Measurements from ENCODE around the gene TRPM2.

The TRPM2 gene

DNA sequence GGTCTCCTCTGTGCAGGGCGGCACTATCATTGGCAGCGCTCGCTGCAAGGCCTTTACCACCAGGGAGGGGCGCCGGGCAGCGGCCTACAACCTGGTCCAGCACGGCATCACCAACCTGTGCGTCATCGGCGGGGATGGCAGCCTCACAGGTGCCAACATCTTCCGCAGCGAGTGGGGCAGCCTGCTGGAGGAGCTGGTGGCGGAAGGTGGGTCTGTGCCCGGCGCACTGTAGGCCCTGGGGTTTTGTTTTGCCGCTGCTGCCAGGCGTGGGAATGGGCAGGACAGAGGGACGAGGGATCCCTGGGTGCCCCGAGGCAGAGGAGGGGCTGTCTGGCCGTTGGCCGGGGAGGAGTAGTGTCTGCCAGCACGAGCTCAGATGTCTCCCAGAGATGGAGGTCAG, 41.3 kb upstream of the TRPM2 start:
- H3K27ac ChIP-seq: no peak overlapping the region
- TF ChIP-seq CTCF (IDR thresholded peaks at IDR 0.05) (no peak), ZFX (IDR thresholded peaks at IDR 0.05; ENCODE audit: borderline replicate concordance) (no peak)

DNA sequence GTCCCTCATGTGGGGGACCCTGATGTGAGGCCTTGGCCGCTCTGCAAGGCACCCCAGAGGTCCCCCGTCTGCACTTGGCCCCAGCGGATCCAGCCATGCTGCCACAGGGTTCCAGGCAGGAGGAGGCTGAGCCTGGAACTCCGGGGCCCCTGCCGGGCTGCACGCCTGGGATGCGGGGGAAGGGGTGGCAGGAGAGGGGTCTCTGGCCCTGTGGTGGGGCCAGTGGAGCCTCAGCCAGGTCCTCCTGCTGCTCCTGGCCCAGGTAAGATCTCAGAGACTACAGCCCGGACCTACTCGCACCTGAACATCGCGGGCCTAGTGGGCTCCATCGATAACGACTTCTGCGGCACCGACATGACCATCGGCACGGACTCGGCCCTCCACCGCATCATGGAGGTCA, 40.7 kb upstream of the TRPM2 start:
- H3K27ac ChIP-seq: no peak overlapping the region
- TF ChIP-seq CTCF (IDR thresholded peaks at IDR 0.05): no peak
- TF ChIP-seq ZFX (IDR thresholded peaks at IDR 0.05; ENCODE audit: borderline replicate concordance): no peak

GRCh38 chr21:44313451-44313850, 40.0 kb upstream of the TRPM2 start:
- H3K27ac ChIP-seq: no peak overlapping the region
- TF ChIP-seq ZFX (IDR thresholded peaks at IDR 0.05; ENCODE audit: borderline replicate concordance): no peak
- TF ChIP-seq CTCF (IDR thresholded peaks at IDR 0.05): no peak

DNA sequence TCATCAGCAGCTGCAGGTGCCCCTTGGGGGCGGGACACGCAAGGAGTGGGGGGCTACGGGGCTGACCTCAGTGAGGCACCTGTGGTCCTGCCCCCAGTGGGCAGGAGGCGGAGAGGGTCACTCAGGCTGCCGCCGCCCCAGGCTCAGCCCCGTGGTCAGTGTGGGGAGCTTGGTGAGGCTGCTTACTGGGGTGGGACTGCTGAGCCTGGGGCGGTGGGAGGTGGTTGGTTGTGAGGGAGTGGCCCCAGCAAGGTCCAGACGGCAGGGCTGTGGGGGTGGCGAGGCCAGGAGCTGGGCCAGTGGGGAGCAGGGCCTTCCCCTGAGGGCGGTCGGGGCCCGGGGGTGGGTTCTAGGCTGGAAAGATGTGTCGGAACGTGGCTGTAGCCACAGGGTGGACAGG, 39.3 kb upstream of the TRPM2 start:
- H3K27ac ChIP-seq: no peak overlapping the region
- no peak for TF ChIP-seq ZFX (IDR thresholded peaks at IDR 0.05; ENCODE audit: borderline replicate concordance)
- no peak for TF ChIP-seq CTCF (IDR thresholded peaks at IDR 0.05)

- TF ChIP-seq CTCF (IDR thresholded peaks at IDR 0.05) (no peak), ZFX (IDR thresholded peaks at IDR 0.05; ENCODE audit: borderline replicate concordance) (no peak)
- H3K27ac ChIP-seq: no peak overlapping the region
These were observed 38.9 kb upstream of the TRPM2 start for GRCh38 chr21:44314561-44314960.

GRCh38 chr21:44315691-44316203, 37.7 kb upstream of the TRPM2 start:
- H3K27ac ChIP-seq: no peak overlapping the region
- TF ChIP-seq ZFX (IDR thresholded peaks at IDR 0.05; ENCODE audit: borderline replicate concordance) (no peak), CTCF (IDR thresholded peaks at IDR 0.05) (no peak)

- TF ChIP-seq CTCF (IDR thresholded peaks at IDR 0.05) (no peak), ZFX (IDR thresholded peaks at IDR 0.05; ENCODE audit: borderline replicate concordance) (no peak)
- H3K27ac ChIP-seq: no peak overlapping the region
These were observed 37.0 kb upstream of the TRPM2 start for GRCh38 chr21:44316277-44316900.
